IPS DF 4.7 (cell line): Measurements from ENCODE around the gene BTBD1.

Experiments
- DNase-seq: peaks from one replicate; pipeline ENCODE4 v3.0.0-alpha.2; 2013; ENCODE audit warnings: low spot score; ENCODE audit errors: extremely low read depth

BTBD1 gene

DNA sequence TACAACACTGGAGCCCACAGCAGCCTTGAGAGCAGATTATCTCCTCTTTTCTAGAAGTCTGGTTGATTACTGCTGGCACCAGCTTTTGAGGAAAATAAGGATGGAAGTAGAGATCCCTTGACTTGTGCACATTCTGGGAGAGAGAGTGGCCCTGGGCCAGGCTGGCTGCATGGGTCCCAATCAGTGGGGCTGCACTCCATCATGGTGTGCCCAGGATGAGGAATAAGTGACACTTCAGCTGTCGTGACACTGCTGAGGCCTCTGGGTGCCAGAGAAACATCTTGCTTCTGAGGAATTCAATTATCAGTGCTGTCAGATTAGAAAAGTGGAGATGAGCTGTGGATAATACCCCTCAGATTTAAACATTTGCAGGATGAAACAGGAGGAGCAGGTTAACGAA lies 72.0 kb downstream of the BTBD1 start:
- no peak for DNase-seq

DNA sequence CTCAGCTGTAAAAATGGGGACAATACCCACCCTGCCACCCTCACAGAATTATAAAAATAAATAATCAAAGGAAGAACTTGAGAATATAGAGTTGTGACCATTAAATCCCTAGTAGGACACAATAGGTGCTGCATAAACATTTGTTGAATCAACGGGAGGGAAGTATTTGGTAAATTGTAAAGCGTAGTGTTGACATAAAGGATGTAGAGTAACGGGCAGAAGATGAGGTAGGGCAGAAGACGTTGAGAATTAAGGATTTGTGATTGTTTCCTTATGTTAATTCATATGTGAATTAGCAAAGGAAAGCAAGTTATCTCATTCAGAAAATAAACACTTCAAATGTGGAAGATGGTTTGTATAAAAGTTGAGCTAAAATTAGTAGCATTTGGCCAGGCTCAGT lies 73.9 kb downstream of the BTBD1 start:
- no peak for DNase-seq

DNA sequence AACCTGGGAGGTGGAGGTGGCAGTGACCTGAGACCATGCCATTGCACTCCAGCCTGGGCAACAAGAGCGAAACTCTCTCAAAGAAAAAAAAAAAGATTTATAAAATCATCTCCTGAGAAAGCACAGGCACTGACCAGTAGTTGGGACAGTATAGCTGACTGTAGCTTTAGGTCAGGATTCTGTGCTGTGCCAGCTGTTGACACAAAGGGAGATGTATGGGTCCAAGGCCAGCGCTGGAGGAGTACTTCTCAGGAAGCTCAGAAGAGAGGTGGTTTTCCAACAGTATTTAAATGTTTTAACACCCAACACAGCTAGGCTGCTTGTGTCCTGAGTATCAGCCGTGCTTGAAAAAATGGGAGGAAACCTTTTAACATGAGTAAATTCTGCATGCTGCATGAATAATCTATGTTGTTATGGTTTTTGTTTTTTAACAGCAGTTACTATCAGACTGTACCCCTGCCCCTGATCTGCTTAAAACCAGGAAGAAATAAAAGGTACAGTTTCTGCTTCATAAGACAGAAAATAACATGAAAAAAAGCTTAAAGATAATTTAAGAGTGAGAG lies 74.5 kb downstream of the BTBD1 start:
- DNase-seq = no peak

DNA sequence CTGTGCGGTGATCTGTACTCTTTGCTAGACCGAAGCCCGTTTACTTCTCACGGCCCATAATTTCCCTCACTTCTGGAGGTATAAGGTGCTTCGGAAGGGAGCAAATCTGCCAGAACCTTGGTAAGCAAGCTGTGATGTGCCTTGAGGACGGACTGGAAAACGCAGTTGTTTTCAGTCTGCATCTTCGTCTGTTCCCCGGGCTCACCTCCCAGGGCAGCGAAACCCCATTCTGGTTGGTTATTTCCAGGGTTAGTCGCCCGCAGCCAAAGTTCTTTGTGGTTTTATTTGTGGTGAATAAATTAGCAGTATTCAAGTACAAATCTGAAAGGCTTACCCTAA lies 80.6 kb downstream of the BTBD1 start:
- DNase-seq = no peak

DNA sequence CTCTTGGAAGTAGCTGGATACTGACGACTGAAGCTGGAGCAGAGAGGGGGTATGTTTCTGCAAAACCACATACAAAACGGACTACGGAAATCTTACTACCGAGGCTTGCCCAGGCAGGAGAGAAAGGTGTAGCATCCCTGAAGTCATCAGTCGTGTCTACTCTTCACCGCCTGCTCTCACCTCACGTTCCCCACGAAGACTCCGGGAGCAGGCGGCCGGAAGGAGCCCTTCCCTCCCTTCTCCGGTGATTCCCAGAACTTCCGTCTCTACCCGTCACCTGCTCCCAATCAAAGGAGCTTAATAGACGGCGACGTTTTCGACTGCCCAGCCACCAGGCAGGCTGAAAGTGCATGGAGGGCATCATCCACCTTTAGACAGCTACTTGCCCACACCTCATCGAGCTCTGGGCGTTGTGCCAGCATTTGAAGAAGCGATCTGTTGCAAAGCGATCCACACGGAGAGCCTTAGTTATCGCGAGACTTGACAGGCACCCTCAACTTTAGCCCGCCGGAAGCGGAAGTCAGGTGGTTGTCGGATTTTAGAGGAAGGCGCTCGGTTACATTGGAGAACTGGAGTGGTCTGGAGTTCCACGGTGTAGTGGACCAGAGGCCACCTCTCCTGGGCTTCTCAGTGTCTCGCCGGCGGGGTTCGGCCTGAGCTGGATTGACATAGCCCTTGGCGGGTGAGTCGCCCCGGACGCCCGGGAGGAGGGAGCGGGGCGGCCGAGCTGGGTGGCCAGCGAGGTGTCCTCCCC lies 81.2 kb downstream of the BTBD1 start, which contains the start of gene RAMAC:
RAMAC (plus strand) TSS at position 523 of the 754 bp plus-strand sequence. CDS start 2,809 bp downstream, outside the sequence.
- DNase-seq = peak; percentile 87

DNA sequence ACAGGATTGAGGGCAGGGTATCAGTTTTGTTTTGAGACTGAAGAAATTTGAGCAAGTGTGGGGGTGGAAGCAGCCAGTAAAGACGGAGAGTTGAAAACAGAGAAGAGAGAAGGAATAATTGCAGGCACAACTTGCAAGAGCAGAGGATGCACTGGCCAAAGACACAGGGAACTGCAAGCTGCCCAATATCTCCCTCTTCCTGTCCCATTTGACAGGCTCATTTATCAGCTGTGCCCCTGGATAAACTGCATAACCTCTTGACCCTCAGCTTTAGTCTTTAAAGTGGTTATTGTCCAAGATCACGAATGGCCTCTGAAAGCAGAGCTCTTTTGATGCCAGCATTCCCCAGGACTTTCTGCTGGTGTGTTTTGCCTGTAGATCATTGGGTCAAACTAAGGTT lies 86.1 kb downstream of the BTBD1 start:
- no peak for DNase-seq

DNA sequence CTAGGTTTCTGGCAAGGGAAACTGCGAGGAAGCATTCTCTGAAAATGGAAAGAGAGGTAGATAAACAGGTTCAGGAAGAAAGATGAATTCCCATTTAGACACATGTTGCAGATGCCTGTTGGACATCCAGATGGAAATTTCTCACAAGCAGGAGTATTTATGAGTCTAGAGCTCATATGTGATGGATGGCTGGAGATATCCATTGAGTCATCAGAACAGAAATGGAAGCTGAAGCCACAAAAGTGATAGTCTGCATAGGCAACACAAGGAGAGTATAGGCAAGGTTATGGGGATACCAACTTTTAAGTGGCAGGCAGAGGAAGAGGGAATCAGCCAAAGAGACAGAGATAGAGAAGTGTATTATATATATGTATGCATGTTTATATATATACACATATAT lies 87.3 kb downstream of the BTBD1 start:
- DNase-seq = no peak

DNA sequence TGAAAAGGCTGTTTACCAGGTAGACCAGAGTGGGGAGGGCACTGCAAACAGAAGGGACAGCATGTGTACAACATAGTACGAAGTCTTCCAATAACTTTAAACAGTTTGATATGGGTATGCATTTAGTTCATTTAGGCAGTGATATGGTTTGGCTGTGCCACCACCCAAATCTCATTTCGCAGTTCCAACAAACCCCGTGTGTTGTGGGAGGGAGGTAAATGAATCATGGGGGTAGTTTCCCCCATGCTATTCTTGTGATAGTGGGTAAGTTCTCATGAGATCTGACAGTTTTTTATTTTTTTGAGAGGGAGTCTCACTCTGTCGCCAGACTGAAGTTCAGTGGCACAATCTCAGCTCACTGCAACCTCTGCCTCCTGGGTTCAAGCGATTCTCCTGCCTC lies 88.6 kb downstream of the BTBD1 start:
- DNase-seq = no peak

DNA sequence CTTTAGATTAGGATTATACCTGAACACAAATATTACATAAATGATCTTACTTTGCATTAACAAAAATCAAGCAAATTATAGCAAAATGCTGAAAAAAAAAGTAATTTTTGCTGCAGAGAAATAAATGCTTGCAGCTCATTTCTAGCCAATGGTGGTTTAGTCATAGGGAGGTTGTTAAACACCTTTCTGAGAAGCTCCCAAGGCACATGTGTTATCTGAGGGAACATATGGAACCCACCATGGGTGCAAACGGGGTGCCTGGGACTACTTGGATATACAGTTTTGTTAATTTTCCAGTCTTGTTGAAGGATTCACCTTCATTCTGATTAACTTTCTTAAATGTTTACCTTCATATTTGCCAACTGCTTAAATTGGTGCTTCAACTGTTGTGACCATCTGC lies 90.0 kb downstream of the BTBD1 start:
- no peak for DNase-seq

DNA sequence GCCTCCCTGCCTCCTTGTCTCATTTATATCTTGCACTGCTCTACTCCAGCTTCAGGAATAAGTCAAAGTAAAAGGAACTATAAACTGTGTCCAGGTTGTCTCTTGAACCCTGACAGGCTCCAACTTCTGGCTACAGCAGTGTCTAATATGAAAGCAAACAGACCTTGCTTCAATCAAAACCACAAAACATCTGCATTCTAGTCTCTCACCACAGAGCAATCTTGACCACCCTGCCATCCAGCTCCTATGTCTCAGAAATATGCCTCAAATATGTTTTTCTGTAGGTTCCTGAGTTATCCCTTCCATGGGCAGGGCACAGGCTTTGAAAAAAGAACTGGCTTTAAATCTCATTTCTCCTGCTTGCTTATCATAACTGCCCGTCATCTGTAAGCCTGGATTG lies 94.1 kb downstream of the BTBD1 start:
- no peak for DNase-seq

DNA sequence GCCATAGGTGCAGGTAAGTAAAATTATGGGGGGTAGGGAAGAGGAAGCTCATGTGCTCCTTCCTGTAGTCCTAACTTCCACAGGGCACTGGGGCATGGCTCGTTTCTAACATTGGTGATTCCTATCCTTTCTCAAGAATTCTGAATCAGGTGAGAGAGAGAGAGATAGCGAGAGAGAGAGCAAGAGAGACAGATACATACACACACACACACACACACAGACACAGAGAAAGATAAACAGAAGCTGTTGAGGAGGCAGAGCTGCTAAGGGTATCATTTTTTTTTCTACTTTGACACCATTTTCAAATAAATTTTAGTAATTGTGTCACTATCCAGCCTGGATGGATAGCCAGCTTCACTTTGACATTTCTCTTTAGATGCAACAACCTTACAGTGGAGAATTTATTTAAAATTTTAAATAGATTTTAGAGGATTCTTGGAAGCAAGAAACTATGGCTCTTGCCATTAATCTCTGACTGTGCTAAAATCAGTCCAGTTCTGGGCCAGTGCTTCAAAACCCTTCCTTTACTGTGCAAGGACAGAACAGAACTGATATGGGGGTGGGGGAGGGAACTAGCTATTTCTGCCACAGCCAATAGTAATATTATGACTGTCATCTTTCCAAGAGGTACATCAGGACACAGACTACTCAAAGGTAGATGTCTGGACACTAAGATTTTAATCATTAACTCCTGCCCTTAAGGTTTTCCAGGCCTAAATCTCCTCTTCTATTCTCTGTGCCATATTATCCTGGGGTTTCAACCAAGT lies 95.7 kb downstream of the BTBD1 start:
- no peak for DNase-seq

DNA sequence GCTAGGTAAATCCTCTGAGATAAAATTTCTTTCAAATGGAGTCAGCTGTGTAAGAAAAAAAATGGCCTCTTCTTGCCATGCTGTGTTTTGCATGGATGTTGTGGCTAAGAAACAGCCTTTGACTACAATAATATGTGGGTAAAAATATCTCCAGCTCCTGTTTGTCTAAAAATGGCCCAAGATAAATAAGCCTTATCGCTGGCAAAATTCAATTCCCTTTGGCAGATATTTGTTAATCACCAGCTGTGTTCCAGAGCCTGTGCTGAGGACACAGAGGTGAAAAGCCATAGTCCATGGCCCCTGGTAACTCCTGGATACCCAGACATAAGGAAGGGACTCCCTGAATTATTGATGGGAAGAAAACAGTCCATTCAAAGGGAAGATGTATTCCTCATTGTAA lies 96.4 kb downstream of the BTBD1 start:
- no peak for DNase-seq

DNA sequence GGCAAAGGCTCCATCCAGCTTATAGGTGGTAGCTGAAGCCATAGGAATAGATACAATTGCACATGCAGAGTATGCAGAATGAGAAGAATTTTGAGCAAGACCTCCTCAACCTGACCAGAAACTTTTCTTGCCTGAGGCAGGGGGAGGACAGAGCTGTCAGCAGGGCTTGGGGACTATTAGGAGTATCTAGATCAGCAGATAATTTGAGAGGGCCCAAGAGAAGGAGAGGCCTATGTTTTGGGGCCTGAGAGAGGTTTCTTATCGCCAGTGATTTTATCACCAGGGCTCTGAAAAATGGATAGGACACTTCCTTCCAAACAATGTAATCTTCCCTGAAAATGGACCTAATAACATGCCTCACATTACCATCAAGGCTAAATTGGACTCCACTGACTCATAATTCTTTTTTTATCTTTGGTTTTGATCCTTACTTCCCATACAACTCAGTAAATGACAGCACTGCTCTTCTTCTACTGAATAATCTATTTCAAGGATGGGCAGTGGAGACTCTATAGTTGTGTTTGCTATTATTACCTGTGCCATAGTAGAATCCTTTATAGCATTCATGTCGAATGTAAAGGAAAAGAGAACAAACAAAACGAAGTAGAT lies 96.9 kb downstream of the BTBD1 start:
- no peak for DNase-seq

DNA sequence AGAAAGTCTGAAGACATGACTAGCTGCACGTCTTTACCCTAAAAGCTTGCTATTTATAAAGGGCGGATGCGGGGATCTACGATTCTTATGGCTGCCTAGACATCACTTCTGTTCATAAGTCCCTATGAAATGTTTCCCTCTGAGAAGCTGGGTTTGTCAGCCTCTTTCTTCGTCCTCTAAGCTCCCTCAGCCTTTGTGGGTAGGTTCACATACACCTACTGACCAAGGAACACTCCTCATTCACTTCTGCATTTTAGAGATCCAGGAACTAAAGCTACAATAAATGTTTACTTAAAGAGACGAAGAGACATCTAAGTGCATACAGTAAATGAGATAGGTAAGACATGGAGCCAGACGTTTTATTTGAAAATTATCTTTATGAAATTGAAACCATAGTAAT lies 97.7 kb downstream of the BTBD1 start:
- no peak for DNase-seq

DNA sequence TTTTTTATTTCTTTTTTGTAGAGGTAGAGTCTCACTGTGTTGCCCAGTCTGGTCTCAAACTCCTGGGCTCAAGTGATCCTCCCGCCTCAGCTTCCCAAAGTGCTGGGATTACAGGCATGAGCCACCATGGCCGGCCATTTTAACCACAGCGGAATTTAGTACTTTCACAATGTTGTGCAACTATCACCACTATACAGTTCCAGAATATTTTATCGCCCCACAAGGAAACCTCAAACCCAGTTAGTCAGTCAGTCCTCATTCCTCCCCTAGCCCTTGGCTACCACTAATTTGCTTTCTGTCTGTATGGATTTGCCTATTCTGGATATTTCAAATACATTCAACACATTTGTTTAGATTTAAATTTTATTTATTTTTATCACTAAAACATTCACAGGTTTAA lies 99.0 kb downstream of the BTBD1 start:
- DNase-seq = no peak

DNA sequence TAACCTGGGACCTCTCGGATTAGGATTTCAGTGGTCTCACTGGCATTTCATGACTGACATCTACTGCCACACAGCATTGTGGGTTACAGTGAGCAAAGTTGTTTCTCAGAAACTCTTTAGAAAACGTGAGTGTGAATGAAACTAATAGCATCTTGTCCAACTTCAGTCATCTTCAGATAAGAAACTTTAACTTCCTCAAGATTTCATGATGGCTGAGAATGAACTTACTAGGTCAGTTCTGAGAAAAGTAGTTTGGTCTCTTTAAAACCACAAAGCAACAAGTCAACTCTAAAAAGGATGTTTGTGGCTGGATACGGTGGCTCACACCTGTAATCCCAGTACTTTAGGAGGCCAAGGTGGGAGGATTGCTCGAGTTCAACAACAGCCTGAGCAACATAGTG lies 100.4 kb downstream of the BTBD1 start:
- DNase-seq = no peak
